Choroid plexus epithelial cell (primary cell): Measurements from ENCODE around the gene RAC3.

ENCODE experiments used
- DNase-seq: peaks from one replicate; pipeline ENCODE4 v3.0.0-alpha.2; 2010; ENCODE audit warnings: low read depth
- H3K4me3 ChIP-seq: 2 replicates; pipeline ENCODE4 v1.5.1; 2011; ENCODE audit warnings: low read depth, mild to moderate bottlenecking, control low read depth, low read length, moderate library complexity
- TF ChIP-seq, protein P1 (sequence below): conservative IDR thresholded peaks from 2 replicates; pipeline ENCODE4 v1.5.1; 2011; ENCODE audit warnings: low read depth, mild to moderate bottlenecking, control low read depth, inconsistent platforms, low read length, moderate library complexity

The RAC3 gene

DNA sequence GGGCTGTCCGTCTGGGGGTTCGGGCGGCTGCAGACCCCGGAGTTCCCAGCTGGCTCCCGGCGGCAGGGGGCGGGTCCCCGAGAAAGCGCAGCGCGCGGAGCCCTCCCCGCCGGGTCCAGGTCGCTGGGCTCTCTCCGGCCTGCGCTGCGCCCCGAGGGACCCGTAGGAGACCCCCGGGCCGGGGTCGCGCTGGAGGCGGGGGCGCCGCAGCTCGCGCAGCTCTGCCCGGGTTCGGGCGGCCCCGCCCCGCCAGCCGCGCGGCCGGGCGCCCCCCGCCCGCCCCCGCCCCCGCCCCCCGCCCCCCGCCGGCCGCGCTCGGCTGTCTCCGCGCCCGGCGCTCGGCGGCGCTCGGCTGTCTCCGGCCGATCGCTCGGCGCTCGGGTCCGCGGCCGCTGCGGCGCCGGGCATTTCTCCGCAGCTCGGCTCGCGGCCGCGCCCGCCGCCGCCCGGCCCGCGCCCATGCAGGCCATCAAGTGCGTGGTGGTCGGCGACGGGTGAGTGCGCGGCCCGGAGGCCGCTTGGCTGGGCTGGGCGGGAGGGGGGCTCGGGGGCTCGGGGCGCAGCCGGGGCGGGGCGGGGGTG, at the start of gene RAC3:
Gene RAC3, plus strand, starts transcription at position 376 of the 582 bp plus-strand sequence. Its CDS starts 84 bp downstream, at position 460.
- peak within 1 kb of the TSS; percentile 62 for H3K4me3 ChIP-seq
- DNase-seq: peak; percentile 41
- TF ChIP-seq, protein P1, sequence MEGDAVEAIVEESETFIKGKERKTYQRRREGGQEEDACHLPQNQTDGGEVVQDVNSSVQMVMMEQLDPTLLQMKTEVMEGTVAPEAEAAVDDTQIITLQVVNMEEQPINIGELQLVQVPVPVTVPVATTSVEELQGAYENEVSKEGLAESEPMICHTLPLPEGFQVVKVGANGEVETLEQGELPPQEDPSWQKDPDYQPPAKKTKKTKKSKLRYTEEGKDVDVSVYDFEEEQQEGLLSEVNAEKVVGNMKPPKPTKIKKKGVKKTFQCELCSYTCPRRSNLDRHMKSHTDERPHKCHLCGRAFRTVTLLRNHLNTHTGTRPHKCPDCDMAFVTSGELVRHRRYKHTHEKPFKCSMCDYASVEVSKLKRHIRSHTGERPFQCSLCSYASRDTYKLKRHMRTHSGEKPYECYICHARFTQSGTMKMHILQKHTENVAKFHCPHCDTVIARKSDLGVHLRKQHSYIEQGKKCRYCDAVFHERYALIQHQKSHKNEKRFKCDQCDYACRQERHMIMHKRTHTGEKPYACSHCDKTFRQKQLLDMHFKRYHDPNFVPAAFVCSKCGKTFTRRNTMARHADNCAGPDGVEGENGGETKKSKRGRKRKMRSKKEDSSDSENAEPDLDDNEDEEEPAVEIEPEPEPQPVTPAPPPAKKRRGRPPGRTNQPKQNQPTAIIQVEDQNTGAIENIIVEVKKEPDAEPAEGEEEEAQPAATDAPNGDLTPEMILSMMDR: no peak

DNA sequence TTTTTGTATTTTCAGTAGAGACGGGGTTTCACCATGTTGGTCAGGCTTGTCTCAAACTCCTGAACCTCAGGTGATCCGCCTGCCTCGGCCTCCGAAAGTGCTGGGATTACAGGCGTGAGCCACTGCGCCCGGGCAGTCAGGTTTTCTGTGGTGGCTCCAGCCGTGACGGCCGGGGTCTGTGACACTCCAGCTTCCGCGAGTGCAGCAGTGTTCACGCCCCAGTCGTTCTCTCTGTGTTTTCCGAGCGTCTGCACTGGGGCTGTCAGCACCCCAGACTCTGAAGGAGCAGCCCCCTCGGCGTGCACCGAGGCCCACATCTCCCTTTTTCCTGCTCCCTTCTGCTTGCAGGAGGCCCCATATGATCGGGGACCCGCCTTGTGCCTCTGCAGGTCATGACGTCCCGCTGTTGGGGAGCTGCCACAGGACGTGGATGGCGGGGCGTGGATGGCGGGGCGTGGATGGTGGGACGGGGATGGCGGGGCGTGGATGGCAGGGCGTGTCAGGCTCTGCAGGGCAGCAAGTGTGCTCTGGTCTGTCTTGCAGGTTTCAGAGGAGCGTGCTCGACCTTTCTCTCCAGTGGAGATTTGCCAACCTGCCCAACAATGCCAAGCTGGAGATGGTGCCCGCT, 48.4 kb upstream of the RAC3 start:
- TF ChIP-seq, protein P1: no peak
- no peak overlapping the region for H3K4me3 ChIP-seq
- no peak for DNase-seq

DNA sequence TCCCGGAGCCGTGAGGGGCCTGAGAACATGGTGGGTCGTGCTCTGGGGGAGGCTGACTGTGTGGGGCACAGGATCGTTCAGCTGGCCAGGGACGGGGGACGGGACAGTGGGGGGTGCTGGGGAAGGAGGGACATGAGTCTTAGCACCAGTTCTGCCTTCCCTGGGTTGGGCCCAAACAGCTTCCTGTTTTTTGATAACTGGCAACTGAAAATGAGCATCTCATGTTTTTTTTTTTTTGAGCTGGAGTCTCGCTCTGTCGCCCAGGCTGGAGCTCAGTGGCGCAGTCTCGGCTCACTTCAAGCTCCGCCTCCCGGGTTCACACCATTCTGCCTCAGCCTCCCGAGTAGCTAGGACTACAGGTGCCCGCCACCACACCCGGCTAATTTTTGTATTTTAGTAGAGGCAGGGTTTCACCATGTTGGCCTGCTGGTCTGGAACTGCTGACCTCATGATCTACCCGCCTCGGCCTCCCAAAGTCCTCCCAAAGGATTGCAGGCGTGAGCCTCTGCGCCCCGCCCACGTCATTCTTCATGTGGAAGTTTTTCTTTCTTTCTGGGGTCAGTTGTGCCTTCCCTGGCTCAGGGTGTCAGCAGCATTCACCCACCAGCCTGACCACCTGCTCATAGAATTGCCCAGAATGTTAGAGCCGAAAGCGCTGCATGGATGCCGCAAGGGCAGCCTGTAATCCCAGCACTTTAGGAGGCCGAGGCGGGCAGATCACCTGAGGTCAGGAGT, 47.7 kb upstream of the RAC3 start:
- no peak for DNase-seq
- TF ChIP-seq, protein P1: no peak
- H3K4me3 ChIP-seq: no peak overlapping the region

DNA sequence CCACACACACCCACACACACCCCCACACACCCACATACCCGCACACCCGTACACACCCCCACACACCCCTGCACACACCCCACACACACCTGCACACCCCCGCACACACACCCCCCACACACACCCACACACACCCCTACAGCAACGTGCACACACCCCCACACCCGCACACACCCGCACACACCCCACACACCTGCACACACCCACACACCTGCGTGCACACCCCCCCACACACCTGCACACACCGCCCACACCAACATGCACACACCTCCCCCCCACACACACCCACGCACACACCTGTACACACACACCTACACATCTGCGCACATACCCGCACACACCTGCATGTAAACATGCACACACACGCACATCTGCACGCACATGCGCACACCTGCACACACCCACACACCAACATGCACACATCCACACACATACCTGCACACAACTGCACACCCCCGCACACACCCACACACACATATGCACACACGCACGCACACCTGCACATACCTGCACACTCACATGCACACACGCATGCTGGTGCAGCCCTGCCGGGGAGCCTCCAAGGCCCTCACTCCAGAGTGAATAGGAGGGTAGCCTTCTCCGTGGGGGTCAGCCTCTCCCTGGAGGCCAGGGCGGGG, 46.6 kb upstream of the RAC3 start:
- DNase-seq: no peak
- H3K4me3 ChIP-seq: no peak overlapping the region
- TF ChIP-seq, protein P1: no peak

DNA sequence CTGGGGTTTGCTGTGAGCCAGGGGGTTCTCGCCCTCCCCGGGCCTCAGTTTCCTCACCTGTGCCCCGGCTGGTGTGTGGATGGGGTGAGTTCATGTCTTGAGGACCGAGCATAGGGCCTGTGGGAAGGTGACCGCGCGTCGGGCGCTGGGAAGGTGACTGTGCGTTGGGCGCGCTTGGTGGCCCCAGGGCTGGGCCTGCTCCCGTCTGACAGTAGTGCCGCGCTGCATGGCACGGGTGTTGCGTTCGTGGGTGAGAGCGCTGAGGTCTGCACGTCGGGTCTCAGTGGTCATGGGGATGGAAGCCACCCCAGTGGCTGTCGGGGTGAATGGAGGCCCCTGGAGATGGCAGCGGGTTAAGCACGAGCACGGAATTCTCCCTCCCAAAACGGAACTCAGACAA, 44.9 kb upstream of the RAC3 start:
- H3K4me3 ChIP-seq: no peak overlapping the region
- no peak for DNase-seq
- TF ChIP-seq, protein P1: no peak

DNA sequence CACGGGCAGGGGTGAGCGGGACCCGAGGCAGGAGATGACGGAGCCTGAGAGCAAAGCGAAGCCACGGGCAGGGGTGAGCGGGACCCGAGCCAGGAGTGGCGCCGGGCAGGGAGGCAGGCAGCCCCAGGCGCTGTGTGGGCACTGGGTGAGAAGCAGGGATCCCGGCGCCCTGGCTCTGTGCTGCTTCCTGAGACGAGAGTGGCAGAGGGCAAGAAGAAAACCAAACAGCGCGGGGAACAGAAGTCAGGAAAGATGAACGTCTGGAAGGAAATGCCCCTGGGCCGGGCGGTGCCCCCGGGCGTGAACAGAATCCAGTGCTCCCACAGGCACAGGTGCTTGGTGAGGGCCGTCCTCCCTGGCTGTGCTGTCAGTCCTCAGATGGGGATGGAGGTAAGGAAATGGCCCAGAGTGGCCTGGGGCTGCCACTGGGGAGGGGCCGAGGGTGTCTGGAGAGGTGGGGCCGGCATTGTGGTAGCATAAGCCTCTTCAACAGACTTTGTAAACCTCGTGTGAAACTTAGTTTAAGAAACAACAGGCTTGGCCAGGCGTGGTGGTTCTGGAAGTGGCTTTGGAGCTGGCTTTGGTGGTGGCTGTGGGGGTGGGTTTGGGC, 44.2 kb upstream of the RAC3 start:
- no peak overlapping the region for H3K4me3 ChIP-seq
- TF ChIP-seq, protein P1: no peak
- DNase-seq: no peak
